ENCODE data around the gene ATP1B3. TPM values are rescaled to one million over a fixed set of nuclear protein-coding genes. Genes with fewer than 3 reads are reported as not detected.

ATP1B3 gene
- total RNA-seq, 1 experiment from 2014 or later, result 167 TPM

DNA sequence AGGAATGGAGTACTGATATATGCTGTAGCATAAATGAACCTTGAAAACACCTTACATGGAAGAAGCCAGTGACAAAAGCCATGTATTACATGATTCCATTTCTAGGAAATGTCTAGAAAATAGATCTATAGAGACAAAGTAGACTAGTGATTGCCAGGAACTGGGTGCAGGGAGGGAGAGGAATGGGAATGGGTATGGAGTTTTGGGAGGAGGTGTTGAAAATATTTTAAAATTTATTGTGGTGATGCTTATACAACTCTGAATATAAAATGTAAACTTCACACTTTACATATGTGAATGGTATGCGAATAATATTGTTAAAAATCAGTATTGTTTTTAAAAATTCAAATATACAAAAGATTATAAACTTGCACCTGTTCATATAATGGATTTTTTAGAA lies 22.5 kb downstream of the ATP1B3 start:
- DNase-seq (ENCODE audit: low spot score), result no peak
- Histone ChIP-seq H3K4me1 (ENCODE audit: insufficient read depth, low read length, poor library complexity, severe bottlenecking) (no peaks in the 10 kb centered on the region), H3K36me3 (ENCODE audit: insufficient read depth, low read length, poor library complexity, severe bottlenecking) (no peaks in the 10 kb centered on the region), H3K27me3 (replicated peaks; ENCODE audit: insufficient read depth, low read depth, low read length, poor library complexity) (no peaks in the 10 kb centered on the region), H3K4me3 (ENCODE audit: low read depth, low read length, poor library complexity, severe bottlenecking) (no peak overlapping the region), H3K9me3 (ENCODE audit: low read depth, low read length, poor library complexity, severe bottlenecking) (peaks cover 8% of the 10 kb centered on the region), H3K27ac (ENCODE audit: low read depth, low read length, poor library complexity, severe bottlenecking) (no peak overlapping the region)
- CTCF ChIA-PET, result no interaction called here
- intact Hi-C loops (cut with micrococcal nuclease; ENCODE audit: unreplicated experiment), result no loop called here
- no TSS peak for BruUV-seq (replicated peaks)
- TF ChIP-seq EZH2 (IDR thresholded peaks at IDR 0.05; ENCODE audit: borderline replicate concordance, low read depth, low read length, poor library complexity, severe bottlenecking), result no peak
- POLR2A ChIA-PET (ENCODE audit: low non-redundant PET), result no interaction called here

DNA sequence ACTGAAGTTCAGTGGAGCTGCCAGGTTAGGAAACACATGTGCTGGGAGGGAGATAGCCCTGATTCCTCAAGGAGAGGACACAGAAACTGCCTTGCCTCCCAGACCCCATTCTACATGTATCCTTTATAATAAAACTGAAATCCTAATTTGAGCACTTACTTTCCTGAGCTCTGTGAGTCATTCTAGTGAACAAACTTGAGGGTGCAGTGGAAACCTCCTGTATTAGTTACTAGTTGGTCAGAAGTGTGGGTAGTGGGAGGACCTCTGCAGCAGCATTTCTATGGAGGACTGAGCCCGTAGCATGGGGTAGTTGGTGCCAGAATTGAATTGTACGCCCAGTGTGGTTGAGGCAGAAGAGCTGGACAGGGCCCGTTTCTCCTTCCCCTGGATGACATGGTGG lies 23.9 kb downstream of the ATP1B3 start:
- no peaks in the 10 kb centered on the region for H3K27me3 ChIP-seq (replicated peaks; ENCODE audit: insufficient read depth, low read depth, low read length, poor library complexity)
- no peak overlapping the region for H3K4me3 ChIP-seq (ENCODE audit: low read depth, low read length, poor library complexity, severe bottlenecking)
- H3K4me1 ChIP-seq (ENCODE audit: insufficient read depth, low read length, poor library complexity, severe bottlenecking), result no peaks in the 10 kb centered on the region
- DNase-seq (ENCODE audit: low spot score), result no peak
- H3K36me3 ChIP-seq (ENCODE audit: insufficient read depth, low read length, poor library complexity, severe bottlenecking), result peaks cover 4% of the 10 kb centered on the region
- peaks cover 8% of the 10 kb centered on the region for H3K9me3 ChIP-seq (ENCODE audit: low read depth, low read length, poor library complexity, severe bottlenecking)
- BruUV-seq (replicated peaks), result no TSS peak
- CTCF ChIA-PET, result interaction anchor here (0.8 kb wide), 1 partner anchor 13 kb away, joined by 3 read pairs; no protein-coding TSS in a partner anchor
- H3K27ac ChIP-seq (ENCODE audit: low read depth, low read length, poor library complexity, severe bottlenecking), result no peak overlapping the region
- intact Hi-C loops (cut with micrococcal nuclease; ENCODE audit: unreplicated experiment), result no loop called here
- POLR2A ChIA-PET (ENCODE audit: low non-redundant PET), result no interaction called here
- no peak for TF ChIP-seq EZH2 (IDR thresholded peaks at IDR 0.05; ENCODE audit: borderline replicate concordance, low read depth, low read length, poor library complexity, severe bottlenecking)
- TF ChIP-seq, protein P1, sequence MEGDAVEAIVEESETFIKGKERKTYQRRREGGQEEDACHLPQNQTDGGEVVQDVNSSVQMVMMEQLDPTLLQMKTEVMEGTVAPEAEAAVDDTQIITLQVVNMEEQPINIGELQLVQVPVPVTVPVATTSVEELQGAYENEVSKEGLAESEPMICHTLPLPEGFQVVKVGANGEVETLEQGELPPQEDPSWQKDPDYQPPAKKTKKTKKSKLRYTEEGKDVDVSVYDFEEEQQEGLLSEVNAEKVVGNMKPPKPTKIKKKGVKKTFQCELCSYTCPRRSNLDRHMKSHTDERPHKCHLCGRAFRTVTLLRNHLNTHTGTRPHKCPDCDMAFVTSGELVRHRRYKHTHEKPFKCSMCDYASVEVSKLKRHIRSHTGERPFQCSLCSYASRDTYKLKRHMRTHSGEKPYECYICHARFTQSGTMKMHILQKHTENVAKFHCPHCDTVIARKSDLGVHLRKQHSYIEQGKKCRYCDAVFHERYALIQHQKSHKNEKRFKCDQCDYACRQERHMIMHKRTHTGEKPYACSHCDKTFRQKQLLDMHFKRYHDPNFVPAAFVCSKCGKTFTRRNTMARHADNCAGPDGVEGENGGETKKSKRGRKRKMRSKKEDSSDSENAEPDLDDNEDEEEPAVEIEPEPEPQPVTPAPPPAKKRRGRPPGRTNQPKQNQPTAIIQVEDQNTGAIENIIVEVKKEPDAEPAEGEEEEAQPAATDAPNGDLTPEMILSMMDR (conservative IDR thresholded peaks at IDR 0.05; ENCODE audit: low read depth, low read length), result no peak

DNA sequence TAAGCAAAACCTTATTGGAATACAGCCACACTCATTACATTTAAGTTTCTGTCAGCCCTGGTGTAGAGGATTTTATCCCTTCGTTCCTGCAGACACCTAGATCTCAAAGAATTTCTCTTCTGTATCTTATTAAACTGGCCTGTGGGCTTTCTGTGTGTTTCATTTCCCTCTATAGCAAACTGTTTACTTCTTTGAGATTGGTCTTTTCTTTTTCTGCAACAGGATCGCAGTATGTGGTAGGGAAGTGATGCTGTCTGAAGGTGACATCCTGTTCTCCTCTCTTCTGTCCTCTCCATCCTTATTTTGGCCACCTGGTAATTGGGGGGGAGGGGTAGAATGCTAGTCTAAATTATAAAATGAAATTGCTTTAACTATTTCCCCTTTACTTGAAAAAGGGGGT lies 25.5 kb downstream of the ATP1B3 start:
- intact Hi-C loops (cut with micrococcal nuclease; ENCODE audit: unreplicated experiment), result no loop called here
- DNase-seq (ENCODE audit: low spot score), result no peak
- Histone ChIP-seq H3K4me1 (ENCODE audit: insufficient read depth, low read length, poor library complexity, severe bottlenecking) (no peaks in the 10 kb centered on the region), H3K4me3 (ENCODE audit: low read depth, low read length, poor library complexity, severe bottlenecking) (no peak overlapping the region), H3K9me3 (ENCODE audit: low read depth, low read length, poor library complexity, severe bottlenecking) (peaks cover 8% of the 10 kb centered on the region), H3K27me3 (replicated peaks; ENCODE audit: insufficient read depth, low read depth, low read length, poor library complexity) (no peaks in the 10 kb centered on the region), H3K27ac (ENCODE audit: low read depth, low read length, poor library complexity, severe bottlenecking) (no peak overlapping the region), H3K36me3 (ENCODE audit: insufficient read depth, low read length, poor library complexity, severe bottlenecking) (peaks cover 7% of the 10 kb centered on the region)
- no TSS peak for BruUV-seq (replicated peaks)
- CTCF ChIA-PET, result no interaction called here
- no peak for TF ChIP-seq EZH2 (IDR thresholded peaks at IDR 0.05; ENCODE audit: borderline replicate concordance, low read depth, low read length, poor library complexity, severe bottlenecking)
- TF ChIP-seq, protein P1 (conservative IDR thresholded peaks at IDR 0.05; ENCODE audit: low read depth, low read length), result no peak
- POLR2A ChIA-PET (ENCODE audit: low non-redundant PET), result no interaction called here

DNA sequence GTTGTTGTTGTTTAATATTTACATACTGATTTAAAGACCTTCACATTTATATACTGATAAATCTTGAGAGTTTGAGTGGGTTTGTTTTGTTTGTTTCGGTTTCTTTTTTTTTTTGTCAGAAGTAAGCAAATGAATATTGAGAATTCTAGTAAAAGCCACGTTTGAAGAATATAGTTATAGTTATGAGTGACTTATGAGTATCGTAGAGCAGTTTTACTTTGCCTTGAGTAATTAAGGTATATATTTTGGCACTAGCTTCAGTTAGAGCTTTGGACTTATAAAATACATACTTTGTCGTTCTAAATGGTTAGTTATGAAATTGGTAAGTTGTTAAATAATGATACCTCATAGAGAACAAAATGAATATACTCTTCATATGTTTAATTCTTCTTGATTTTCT lies 27.8 kb downstream of the ATP1B3 start:
- DNase-seq (ENCODE audit: low spot score), result no peak
- ChIA-PET CTCF (no interaction called here), POLR2A (ENCODE audit: low non-redundant PET) (no interaction called here)
- H3K27ac ChIP-seq (ENCODE audit: low read depth, low read length, poor library complexity, severe bottlenecking), result no peak overlapping the region
- peaks cover 26% of the 10 kb centered on the region for H3K36me3 ChIP-seq (ENCODE audit: insufficient read depth, low read length, poor library complexity, severe bottlenecking)
- H3K4me1 ChIP-seq (ENCODE audit: insufficient read depth, low read length, poor library complexity, severe bottlenecking), result no peaks in the 10 kb centered on the region
- no peak for TF ChIP-seq EZH2 (IDR thresholded peaks at IDR 0.05; ENCODE audit: borderline replicate concordance, low read depth, low read length, poor library complexity, severe bottlenecking)
- TF ChIP-seq, protein P1 (conservative IDR thresholded peaks at IDR 0.05; ENCODE audit: low read depth, low read length), result no peak
- BruUV-seq (replicated peaks), result no TSS peak
- H3K9me3 ChIP-seq (ENCODE audit: low read depth, low read length, poor library complexity, severe bottlenecking), result peaks cover 8% of the 10 kb centered on the region
- intact Hi-C loops (cut with micrococcal nuclease; ENCODE audit: unreplicated experiment), result no loop called here
- no peaks in the 10 kb centered on the region for H3K27me3 ChIP-seq (replicated peaks; ENCODE audit: insufficient read depth, low read depth, low read length, poor library complexity)
- H3K4me3 ChIP-seq (ENCODE audit: low read depth, low read length, poor library complexity, severe bottlenecking), result no peak overlapping the region
